ENCODE results near the gene UBE2D4.
A peak's percentile ranks its signal among the peaks of the same experiment; 100 is the strongest.

DNA sequence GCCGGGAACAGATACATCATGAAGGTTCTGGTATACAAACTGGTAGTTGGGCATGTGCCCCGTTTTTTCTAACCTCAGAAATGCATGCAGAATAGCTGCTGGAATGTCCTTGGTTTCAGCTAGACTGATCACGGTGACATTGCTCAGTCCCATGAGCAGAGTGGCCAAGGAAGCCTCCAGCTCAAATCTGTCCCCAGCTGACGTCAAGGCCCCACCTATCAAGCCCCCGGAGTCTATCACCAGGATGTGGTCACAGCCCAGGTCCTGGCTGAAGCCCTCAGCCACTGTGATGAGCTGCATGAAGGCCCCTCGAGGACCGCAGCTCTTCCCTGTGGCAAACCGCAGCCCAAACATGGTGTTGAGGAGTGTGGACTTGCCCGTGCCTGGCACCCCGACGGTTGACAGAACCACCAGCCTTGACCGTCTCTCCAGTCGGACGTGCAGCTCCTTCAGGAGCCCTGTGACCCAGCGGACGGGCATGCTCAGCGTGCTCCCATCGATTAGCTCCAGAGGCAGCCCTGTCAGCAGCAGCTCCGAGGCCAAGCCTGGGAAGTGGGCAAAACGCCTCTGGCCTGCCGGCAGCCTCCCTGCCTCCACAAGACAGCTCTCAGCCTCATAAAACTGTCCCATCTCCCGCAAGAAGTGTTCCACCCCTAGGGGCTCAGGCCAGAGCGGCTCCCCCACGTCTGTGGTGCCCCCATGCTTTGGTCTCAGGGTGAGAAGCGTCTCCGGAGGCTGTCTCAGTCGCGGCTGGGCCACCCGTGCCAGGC lies 49.1 kb upstream of the UBE2D4 start:
- TF ChIP-seq, protein P1, sequence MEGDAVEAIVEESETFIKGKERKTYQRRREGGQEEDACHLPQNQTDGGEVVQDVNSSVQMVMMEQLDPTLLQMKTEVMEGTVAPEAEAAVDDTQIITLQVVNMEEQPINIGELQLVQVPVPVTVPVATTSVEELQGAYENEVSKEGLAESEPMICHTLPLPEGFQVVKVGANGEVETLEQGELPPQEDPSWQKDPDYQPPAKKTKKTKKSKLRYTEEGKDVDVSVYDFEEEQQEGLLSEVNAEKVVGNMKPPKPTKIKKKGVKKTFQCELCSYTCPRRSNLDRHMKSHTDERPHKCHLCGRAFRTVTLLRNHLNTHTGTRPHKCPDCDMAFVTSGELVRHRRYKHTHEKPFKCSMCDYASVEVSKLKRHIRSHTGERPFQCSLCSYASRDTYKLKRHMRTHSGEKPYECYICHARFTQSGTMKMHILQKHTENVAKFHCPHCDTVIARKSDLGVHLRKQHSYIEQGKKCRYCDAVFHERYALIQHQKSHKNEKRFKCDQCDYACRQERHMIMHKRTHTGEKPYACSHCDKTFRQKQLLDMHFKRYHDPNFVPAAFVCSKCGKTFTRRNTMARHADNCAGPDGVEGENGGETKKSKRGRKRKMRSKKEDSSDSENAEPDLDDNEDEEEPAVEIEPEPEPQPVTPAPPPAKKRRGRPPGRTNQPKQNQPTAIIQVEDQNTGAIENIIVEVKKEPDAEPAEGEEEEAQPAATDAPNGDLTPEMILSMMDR (IDR thresholded peaks at IDR 0.05 in 8 of 11, conservative IDR thresholded peaks at IDR 0.05 in 3 of 11) = no peak
- TF ChIP-seq POLR2A (IDR thresholded peaks at IDR 0.05) = no peak
- peak in 1 of 3 donors; percentile 28 for TF ChIP-seq POLR2AphosphoS5 (IDR thresholded peaks at IDR 0.05)
